Amygdala (tissue), 56 donors: ENCODE measurements around the gene TEKT3.

Experiments used
- DNase-seq, 56 donors: peaks; one replicate each; lab custom pipeline; 2025; lab: John Stamatoyannopoulos, UW

The TEKT3 gene

GRCh38 chr17:15268461-15268860 is 72.9 kb downstream of the TEKT3 start:
- no peak for DNase-seq

GRCh38 chr17:15267996-15268395 is 73.4 kb downstream of the TEKT3 start:
- no peak for DNase-seq

GRCh38 chr17:15266325-15267125 is 74.9 kb downstream of the TEKT3 start:
- no peak for DNase-seq

- peak in 10 of 56 donors; percentile 9 to 48 (median 26) for DNase-seq
These were observed 76.3 kb downstream of the TEKT3 start, which contains the start of gene PMP22 for GRCh38 chr17:15265131-15265530. PMP22 (minus strand) TSS chr17:15265326; CDS start chr17:15260727, 4,599 bp downstream.

- DNase-seq = peak in 2 of 56 donors; percentile 10 to 18
These were observed 76.9 kb downstream of the TEKT3 start for GRCh38 chr17:15264542-15264941.

- DNase-seq = no peak
These were observed 77.7 kb downstream of the TEKT3 start for GRCh38 chr17:15263680-15264079.

- peak in 52 of 56 donors; percentile 28 to 84 (median 64) for DNase-seq
These were observed 78.2 kb downstream of the TEKT3 start for GRCh38 chr17:15263206-15263579.

GRCh38 chr17:15262291-15263205 is 78.8 kb downstream of the TEKT3 start:
- peak in 53 of 56 donors; percentile 24 to 92 (median 74) for DNase-seq

- peak in 13 of 56 donors; percentile 12 to 75 (median 51) for DNase-seq
These were observed 79.6 kb downstream of the TEKT3 start for GRCh38 chr17:15261802-15262290.

- peak in 44 of 56 donors; percentile 19 to 78 (median 56) for DNase-seq
These were observed 80.1 kb downstream of the TEKT3 start for GRCh38 chr17:15261258-15261801.

- peak; percentile 32 to 92 (median 76) for DNase-seq
These were observed 80.8 kb downstream of the TEKT3 start for GRCh38 chr17:15260376-15261257.

GRCh38 chr17:15257796-15258512 is 83.4 kb downstream of the TEKT3 start:
- DNase-seq = no peak

GRCh38 chr17:15257258-15257788 is 84.1 kb downstream of the TEKT3 start:
- DNase-seq = peak in 55 of 56 donors; percentile 41 to 96 (median 87)

- DNase-seq = no peak
These were observed 84.7 kb downstream of the TEKT3 start for GRCh38 chr17:15256689-15257088.

GRCh38 chr17:15255713-15256454 is 85.5 kb downstream of the TEKT3 start:
- DNase-seq = peak in 1 of 56 donors; percentile 46
